OCI-LY1 (cell line): ENCODE results near the gene PYROXD2.

Source experiments
- CTCF ChIP-seq: fragments of 200-600 bp; sonication (generic), shearing (Covaris generic); IDR thresholded peaks from 2 replicates; pipeline ENCODE4 v1.5.1; 2017; ENCODE audit warnings: mild to moderate bottlenecking, antibody characterized with exemption, low read length, moderate library complexity, mixed read lengths
- EZH2 ChIP-seq: fragments of 200-600 bp; sonication (generic), shearing (Covaris generic); IDR thresholded peaks from 2 replicates; pipeline ENCODE4 v1.8.0; 2017; ENCODE audit warnings: borderline replicate concordance, mixed run types, mild to moderate bottlenecking, antibody characterized with exemption, low read length, moderate library complexity, mixed read lengths

DNA sequence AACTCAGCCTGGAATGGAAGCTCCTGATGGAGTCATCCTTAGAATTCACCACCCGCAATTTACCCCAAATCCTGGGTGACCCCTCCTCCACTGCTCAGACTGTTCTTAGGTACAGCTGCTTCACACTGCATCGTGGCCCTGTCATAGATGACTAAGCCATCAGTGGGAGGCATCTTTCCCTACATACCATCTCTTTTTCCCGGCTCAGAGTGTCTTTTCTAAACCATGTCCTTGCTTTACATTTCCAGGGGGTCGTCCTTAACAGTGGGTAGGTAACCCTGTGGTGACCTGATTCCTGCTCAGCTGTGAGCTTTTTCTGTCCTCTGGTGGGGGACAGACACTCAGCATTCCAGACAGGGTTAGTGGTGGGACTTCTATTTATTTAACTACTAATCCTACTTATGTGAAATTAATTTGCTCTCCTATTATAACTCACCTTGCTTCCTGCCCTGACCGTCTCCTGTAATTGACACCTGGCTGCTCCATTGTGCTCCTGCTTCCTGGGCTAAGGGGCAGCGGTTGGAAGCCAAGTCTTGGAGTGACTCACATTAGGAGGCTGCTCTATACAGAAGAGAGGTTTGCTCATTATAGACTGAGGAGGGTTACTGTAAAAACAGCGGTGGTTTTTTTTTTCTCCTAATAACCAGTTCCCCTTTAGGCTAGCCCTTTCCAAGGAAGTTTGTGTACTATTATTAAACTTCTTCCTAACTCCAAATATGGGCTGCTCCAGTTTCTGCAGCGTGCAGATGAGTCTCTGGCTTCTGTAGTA is 40.6 kb downstream of the PYROXD2 start:
- TF ChIP-seq CTCF (no peak), EZH2 (no peak)
